Activated T-cell treated with anti-CD3 and anti-CD28 coated beads for 4 hours (primary cell): ENCODE data around the gene GTF3C4.
"Not testable (repeated sequence)": the region's sequence is repeated elsewhere in the genome, so short reads cannot be mapped to it uniquely, and the experiment has no call there.

Experiments used
- DNase-seq: peaks from one replicate; pipeline ENCODE4 v3.0.0-alpha.2; 2020

GTF3C4 gene

DNA sequence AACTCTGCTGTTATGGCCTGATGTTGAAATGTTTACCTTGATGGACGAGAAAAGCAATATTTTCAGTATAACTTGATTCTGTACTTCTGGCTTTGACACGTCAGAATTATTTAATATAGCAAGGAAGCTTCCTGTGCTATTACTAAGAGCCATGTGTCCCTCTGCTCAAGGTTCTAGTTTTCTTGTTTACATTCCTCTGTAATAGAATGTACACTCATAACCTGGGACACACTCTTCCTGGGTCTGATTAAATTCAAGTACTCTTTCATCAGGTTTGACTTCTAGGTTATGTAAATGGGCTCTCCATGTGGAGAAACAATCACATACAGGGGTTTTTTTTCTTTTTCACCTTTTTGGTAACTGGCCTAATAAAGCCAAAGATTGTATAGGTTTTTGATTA is 33.1 kb downstream of the GTF3C4 start:
- no peak for DNase-seq

DNA sequence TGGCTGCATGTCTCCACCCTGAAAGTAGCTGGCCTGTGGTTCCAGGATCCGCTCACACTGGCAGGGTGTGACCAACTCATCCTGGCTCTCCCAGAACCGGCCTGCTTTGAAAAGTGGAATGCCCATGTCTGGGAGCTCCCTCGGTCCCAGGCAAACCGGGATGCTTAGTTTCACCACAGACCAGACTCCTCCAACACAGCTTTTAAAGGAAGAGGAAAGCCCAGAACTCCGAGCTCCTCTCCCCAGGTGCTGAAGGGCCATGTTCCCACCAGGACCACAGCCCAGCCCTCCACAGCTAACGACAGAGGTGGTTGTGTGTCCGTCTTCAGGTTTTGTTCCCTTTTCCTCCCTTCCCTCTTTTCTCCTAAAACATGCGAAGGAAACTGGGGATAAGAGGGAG is 38.0 kb downstream of the GTF3C4 start:
- DNase-seq = no peak

DNA sequence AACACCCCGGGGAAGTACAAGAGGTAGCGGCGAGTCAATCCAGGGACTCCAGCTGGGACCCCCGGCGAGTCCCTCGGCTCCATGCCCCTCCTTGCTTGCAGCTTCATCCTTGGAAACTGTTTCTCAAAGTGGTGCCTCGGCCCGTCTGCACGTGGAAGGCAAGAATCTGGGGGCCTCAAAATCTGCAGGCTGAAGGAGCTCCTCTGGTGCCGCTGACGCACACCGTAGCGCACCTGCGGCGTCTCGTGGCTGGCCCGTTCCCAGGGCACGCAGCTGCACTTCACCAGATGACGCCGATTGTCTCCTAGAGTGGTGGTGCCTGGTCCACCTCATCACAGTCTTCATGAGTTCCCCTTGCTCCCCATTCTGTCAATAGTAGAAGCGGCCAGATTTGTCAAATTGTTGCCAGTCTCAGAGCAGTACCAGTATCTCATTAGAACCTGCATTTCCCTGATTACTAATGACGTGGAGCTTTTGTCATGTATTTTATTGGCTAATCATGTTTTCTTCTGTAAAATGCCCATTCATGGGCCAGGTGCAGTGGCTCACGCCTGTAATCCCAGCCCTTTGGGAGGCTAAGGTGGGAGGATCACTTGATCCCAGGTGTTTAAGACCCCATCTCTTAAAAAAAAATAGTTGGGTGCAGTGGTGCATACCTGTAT is 38.6 kb downstream of the GTF3C4 start:
- DNase-seq = no peak

DNA sequence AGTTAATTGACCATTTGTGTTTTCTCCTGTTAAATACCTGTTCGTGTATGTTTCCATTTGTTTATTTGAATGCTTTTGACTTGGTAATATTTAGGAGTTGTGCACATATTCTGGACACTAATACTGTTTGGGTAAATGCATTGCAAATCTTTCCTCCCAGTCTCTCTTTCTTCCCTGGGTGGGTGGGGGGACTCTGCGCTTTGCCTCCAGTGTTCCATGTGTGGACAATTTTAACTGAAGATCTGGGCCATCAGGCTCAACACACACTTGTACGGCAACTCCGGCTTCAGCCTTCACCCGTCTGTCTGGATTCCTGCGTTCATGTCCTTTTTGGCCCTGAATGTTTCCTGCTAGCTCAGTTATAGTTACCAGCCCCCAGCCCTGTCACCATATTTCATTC is 40.1 kb downstream of the GTF3C4 start:
- no peak for DNase-seq

DNA sequence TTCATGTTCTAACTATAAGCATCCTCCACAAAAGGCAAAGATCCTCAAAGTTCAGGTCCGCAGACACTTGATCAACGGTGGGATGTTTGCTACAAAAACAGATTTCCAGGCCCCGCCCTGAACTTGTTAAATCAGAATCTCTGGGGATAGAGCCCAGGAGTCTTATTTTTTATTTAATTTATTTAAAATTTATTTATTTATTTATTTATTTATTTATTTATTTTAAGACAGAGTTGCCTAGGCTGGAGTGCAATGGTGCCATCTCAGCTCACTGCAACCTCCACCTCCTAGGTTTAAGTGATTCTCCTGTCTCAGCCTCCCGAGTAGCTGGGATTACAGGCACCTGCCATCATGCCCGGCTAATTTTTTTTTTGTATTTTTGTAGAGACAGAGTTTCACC is 40.9 kb downstream of the GTF3C4 start:
- not testable (repeated sequence) for DNase-seq

DNA sequence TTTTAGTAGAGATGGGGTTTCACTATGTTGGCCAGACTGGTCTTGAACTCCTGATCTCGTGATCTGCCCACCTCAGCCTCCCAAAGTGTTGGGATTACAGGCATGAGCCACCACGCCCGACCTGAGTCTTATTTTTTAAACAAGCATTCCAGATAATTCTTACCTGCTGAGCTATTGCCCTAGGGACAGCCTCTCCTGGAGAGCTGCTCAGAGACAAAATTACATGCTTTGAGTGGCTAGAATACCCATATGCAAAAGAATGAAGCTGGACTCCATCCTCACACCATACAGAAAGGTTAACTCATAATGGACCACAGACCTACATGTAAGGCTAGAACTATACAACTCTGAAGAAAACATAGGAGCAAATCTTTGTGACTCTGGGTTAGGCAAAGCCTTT is 41.6 kb downstream of the GTF3C4 start:
- DNase-seq = no peak

DNA sequence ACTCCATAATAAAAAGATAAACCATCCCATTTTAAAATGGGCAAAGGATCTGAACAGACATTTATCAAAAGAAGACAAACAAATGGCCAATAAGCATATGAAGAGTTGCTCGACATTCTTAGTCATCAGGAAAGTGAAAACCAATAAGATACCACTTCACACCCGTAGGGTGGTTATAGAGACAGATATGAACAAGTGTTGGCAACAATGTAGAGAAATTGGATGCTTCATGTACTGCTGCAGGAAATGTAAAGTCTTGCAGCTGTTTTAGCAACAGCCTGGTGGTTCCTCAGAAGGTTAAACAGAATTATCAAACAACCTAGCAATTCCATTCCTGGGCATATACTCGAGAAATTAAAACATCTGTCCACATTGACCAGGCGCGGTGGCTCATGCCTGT is 42.5 kb downstream of the GTF3C4 start:
- no peak for DNase-seq

DNA sequence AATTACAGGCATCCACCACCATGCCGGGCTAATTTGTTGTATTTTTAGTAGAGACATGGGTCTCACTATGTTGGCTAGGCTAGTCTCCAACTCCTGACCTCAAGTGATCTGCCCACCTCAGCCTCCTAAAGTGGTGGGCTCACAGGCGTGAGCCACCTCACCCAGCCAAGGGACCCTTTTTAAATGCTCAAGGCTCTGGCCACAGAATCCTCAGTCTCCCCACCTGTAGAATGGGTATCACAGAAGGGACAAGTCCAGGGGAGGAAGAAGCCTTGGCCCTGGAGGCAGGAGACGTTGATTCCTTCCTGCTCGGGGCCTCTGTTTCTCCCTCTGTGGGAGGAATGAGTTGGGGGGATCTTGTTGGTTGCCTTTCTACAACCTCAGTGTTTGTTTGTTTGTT is 45.7 kb downstream of the GTF3C4 start:
- no peak for DNase-seq

DNA sequence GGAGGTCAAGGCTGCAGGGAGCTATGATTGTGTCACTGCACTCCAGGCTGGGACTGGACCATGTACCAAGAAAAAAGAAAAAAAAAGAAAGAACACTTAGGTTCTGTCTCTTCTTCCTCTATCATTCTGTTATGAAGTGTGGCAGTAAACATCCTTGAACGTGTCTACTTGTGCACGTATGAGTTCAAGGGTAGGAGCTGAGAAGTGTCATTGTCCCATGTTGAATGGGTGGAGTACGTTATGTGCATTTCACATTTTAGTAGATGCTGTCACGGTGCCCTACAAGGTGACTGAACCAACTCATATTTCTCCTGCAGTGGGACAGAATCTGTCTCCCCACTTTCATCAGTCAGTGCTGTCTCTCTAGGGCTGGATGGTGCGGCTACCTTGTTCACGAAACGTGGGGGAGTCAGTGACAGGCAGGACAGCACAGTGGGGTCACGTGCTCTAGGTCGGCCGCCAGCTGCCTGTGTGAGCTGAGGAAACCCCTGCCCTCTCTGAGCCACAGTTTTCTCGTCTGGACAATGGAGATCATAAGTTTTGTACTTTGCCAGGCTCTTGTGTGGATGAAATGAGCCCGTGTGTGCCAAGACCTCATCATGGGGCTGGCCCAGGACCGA is 47.2 kb downstream of the GTF3C4 start:
- no peak for DNase-seq

DNA sequence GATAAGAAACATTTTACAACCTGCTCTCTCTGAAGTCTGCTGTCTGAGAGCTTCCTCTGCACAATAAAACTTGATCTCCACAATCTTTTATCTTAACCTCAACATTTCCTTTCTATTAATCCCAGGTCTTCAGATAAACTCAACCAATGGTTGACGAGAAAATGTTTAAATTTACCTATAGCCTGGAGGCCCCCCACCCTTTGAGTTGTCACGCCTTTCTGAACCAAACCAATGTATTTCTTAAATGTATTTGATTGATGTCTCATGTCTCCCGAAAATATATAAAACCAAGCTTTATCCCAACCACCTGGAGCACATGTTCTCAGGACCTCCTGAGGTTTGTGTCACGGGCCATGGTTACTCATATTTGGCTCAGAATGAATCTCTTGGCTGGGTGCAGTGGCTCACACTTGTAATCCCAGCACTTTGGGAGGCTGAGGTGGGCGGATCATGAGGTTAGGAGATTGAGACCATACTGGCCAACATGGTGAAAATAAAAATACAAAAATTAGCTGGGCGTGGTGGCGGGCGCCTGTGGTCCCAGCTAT is 48.2 kb downstream of the GTF3C4 start:
- not testable (repeated sequence) for DNase-seq

DNA sequence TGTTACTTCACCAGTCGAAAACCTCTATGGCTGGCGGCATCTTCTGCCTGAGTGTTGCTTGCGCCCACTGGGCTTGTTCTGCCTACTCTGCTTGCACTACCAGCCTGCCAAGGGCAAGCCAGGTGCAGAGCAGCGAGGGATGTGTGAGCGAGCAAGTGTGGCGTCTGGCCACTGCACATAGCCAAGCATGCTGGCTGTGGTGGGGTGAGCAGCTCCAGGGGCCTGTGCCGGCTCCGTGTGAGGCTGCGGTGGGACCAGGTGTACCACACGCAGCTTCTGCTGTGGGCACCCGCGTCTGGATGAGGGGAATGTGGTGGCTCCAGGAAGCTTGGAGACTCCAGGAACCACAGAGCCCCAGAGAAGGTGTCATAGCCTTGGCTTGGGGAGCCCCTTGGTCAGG is 51.4 kb downstream of the GTF3C4 start:
- no peak for DNase-seq

DNA sequence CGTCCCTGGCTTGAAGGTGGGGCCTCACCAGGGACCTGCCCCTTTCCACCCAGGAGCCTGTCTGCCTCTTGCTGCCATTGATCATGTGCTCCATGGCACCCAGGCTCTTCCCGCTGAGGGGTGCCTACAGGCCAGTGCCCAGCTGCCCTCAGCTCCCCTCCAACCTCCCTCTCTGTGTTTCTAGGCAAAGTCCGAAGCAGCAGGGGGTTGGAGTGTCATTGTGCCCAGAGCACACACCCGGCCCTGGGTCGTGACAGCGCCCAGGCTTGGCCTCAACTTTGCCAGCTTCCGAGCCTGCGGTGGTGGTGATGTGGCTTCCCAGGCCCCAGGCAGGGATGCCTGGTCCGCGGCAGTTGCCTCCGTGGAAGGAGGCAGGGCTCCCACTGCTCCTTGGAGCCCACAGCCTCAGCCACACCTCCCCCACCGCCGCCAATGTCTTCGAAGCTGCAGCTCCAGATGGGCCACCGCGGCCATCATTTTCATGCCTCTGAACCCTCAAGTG is 52.4 kb downstream of the GTF3C4 start:
- no peak for DNase-seq

DNA sequence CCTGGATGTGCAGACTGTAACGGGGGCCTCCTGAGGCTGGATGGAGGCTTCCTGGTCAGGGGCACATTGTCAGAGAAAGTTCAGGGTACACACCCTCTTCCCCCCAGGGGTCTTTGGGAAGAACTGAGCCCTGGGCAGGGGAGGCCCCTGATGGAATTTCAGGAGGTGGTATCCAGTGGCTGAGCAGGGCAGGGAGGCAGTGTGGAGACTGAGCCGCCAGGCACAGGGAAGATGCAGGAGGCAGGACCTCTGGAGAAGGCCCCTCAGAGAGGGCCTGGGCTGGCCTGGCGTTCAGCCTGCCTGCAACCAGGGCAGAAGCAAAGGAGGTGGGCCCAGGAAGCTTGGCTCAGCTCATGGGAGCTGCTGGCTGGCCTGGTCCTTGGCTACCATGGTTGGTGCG is 53.5 kb downstream of the GTF3C4 start:
- no peak for DNase-seq

DNA sequence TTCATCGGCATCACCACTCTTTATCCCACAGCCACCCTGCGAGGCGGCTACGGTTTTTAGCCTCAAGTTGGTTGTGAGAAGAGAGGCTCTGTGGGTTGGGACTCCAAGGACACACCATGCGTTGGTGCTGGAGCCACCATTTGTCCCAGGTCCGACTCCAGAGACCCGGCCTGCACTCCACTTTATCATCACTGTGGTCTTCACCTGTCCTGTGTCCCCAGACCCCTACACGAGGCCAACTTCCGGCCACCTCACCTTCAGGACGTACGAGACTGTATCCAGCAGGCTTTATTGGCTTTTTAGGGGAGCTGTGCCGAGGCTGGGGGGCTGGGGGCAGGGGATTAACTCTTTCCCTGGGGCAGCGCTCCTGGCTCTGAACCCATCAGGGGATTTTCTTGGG is 55.0 kb downstream of the GTF3C4 start:
- no peak for DNase-seq

DNA sequence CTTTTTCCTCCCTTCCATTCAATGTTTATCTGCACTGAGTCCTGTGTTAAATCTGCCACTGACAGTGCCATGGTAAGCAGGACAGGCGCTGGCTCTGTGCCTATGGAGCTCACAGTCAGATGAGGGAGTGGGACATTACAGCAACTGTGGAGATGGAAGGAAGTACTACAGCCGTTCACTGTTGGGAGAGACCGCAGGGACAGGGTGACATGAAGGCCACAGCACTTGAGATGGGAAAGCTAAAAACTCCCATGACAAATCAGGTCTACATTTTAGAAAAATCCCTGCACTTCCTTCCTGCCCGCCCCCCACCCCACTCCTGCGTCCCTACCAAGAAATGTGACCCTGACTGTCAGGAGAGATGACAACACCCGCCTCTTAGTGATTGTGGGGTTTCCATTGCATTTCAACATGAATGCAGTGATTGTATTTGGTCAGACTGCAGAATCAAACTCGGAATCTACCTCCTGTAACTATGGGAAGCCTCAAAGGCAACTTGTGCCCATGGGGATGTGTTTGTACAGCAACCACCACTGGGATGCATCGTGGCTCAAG is 56.4 kb downstream of the GTF3C4 start:
- DNase-seq = no peak

DNA sequence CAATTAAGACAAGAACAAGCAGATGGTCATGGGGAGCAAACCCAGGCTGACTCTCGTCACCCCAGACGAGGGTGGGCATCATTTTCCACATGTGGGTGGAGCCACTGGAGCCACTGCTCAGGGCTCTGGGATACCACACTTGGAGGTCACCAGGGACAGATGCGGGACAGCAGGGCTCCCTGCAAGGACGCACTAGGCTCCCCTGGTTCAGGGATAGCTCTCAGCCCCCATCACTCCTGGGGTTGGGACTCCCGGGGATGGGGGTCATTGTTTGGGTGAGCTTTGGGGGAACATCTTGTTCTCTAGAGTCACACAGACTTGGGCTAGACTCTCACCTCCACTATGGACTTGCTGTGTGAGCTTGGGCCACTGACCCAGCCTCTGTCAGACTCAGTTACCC is 57.8 kb downstream of the GTF3C4 start:
- no peak for DNase-seq

DNA sequence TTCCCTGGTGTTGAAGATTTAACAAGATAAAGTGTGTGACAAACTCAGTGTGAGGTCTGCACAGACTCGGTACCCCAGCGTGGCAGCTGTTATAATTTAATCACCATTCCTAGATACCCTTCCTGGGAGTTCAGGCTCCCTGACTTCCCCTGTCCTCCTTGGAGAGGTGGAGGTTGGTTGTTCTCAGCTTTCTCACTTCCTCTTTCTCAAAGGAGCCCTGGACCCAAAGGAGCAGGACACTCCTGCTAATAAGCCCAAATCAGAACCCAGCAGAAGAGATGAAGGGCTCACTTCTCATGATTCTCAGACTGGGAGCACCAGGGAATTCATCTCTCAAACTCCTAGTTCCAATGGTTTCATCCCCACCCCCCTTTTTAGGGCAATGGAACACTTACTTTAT is 58.2 kb downstream of the GTF3C4 start:
- no peak for DNase-seq

DNA sequence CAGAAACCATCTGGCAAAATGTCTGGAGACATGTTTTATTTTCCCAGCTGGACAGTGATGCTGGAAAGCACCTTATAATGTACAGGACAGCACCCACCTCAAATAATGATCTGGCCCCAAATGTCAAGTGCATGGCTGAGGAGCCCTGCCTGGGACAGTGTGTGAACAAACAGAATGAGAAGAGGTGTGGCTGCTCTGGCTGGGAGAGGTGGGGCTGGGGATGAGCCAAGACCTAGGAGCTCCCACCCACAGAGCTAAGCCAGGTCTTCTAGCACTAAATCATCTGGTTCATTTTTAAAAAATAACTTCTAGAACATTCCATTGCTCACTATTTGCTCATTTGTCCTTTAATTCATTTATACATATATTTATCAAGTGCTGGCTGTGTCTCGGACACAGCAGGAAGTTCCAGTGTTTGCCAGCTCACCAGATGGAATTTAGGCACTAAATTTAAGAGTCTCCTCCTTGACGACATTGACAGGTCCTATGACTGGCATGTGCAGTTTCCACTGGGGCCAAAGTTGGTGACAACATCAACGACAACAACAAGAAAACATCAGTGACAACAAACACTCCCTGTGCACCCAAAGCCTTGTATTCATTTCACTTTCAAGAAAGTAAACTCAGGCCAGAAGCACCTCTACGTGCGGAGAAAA is 59.1 kb downstream of the GTF3C4 start:
- no peak for DNase-seq

DNA sequence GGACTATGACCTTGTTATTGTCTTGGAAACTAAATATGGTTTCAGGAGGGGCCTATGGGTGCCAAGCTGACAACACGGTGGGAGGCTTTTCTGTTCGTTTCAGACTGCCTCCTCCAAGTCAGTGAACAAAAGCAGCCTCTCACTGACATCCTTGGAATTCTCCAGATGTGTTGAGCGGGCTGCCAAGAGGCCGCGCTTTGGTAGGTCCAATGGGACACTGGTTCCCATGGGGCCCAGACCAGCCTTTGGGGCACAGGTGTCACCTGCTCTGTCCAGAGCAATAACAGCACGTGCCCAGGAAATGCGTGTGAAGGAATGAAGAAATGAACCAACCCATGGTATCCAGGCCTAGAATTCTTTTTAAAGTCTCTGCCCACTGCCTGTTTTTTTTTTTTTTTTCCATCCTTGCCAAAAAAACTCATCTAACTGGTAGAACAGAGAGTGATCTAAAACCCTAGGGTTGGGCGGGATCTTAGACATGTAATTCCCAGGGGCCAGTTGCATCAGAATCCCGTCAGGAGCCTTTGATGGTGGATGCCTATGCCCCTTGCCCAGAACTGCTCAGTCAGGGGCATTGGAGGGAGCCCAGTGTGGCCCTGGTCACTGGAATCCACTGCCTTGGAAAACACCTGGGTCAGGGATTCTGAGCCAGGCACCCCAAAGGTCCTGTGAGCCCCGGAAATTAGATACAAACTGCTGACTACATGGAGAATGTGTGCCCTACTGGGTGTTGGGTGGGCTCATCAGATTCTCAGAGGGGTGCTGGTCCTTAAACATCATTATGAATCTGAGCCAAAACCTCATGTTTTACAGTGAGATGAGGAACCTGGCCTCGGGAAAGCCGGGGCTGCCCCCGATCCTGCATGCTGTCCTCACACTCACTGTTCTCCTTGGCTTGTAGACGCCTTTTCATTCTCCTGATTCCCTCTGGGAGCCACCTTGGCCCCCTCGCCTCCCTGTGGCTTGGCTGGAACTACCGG is 60.1 kb downstream of the GTF3C4 start:
- no peak for DNase-seq

DNA sequence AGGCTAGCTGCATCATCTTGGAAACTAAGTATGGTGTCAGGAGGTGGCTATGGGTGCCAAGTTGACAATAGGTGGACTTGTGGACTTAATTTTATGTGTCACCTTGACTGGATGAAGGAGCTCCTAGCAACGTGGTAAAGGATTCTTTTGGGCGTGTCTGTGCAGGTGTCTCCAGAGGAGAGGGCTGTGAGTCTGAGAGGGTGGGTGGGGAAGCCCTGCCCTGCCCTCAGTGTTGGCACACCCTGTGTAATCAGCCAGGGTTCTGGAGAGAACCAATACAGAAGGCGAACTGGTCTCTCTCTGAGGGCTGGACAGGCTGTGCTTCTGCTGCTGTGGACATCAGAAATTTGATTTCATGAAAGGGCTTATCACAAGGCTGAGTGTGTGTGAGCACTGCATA is 61.0 kb downstream of the GTF3C4 start:
- no peak for DNase-seq

DNA sequence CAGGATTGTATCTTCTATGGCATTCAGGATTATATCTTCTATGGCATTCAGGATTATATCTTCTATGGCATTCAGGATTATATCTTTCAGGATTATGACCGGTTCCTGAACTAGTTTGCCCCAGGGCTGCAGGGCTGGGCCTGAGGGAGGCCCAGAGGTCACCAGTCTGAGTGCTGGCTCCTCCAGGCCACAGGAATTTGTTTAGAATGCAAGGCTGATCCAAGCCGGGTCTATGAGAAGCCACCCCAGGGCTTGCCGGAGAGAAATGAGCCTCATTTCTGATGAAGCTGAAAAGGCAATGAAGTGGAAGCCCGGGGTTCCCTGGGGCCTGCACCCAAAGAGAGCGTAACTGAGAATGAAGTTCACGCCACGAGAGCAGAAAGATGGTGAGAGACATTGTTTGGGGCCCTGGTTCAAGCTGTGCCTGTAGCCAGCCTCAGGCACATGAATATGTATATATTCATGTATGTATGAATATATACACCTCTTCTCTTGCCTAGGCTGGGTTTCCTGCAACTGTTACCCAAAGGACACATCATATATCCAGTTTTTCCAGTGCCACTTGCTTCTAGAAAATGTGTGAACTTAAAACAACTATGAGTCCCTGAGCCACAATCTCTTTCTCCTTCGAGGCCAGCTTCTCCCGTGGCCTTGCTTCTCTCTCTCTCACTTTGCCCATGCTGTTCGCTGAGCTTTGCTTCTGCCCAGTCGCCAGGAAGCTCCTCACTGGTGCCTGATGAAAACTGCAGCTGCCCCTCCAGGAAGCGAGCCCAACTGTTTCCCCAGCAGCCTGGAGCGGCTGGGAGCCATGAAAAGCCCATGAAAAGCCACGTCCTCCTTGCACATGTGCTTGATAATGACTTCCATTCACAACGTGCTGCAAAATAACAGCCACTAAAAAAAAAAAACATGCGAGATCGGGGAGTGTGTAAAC is 62.3 kb downstream of the GTF3C4 start:
- no peak for DNase-seq
